B cell (primary cell): ENCODE data around the gene IPP. TPM values are rescaled to one million over a fixed set of nuclear protein-coding genes. Genes with fewer than 3 reads are reported as not detected.
"Not testable (repeated sequence)": the region's sequence is repeated elsewhere in the genome, so short reads cannot be mapped to it uniquely, and the experiment has no call there.

ENCODE experiments used
- ATAC-seq: fragments of 200-7000 bp; cut with Tn5 transposase; one replicate; pipeline ENCODE4 v1.10.0; 2021; ENCODE audit warnings: low read depth, mild to moderate bottlenecking, moderate number of reproducible peaks, moderate library complexity
- CTCF ChIA-PET: fragments of 350-600 bp; sonication (Branson Sonifier 250); formaldehyde crosslinking; loops from one replicate; lab custom pipeline; 2021; ENCODE audit warnings: antibody characterized with exemption, inconsistent platforms; lab: Charles Lee
- POLR2A ChIA-PET: fragments of 350-600 bp; sonication (Branson Sonifier 250); formaldehyde crosslinking; loops from one replicate; lab custom pipeline; 2021; ENCODE audit warnings: antibody characterized with exemption; lab: Charles Lee
- DNase-seq: peaks from one replicate; pipeline ENCODE4 v3.0.0; 2013
- H2AFZ ChIP-seq: 2 replicates; pipeline ENCODE4 v1.6.1; 2012; ENCODE audit warnings: mild to moderate bottlenecking, low read depth, low read length; ENCODE audit not compliant: insufficient read depth, poor library complexity, severe bottlenecking
- H3K27ac ChIP-seq, 2 donors: 1 replicate in 1 of 2; 2 replicates in 1 of 2; pipeline ENCODE4 v1.5.1; 2012 to 2013; ENCODE audit warnings: low read length in 2 of 2, mild to moderate bottlenecking in 2 of 2, moderate library complexity in 1 of 2
- H3K27me3 ChIP-seq, 4 experiments: fragments of 200-600 bp in 1 of 4; sonication (generic) in 1 of 4; replicated peaks in 1 of 4; 1 replicate in 2 of 4; 2 replicates in 2 of 4; pipeline versions ENCODE4 v1.6.1 to v1.7.0; 2013 to 2016; ENCODE audit warnings: low read length in 3 of 4, mild to moderate bottlenecking in 2 of 4, mixed read lengths in 1 of 4, moderate library complexity in 1 of 4; ENCODE audit not compliant: insufficient read depth in 4 of 4, control insufficient read depth in 3 of 4; ENCODE audit errors: control extremely low read depth in 1 of 4
- H3K36me3 ChIP-seq, 2 experiments: replicated peaks in 1 of 2; 1 replicate in 1 of 2; 2 replicates in 1 of 2; pipeline versions ENCODE4 v1.6.1 to v1.7.1; 2013; ENCODE audit warnings: low read length in 1 of 2; ENCODE audit not compliant: insufficient read depth in 2 of 2, control insufficient read depth in 1 of 2; ENCODE audit errors: control extremely low read depth in 1 of 2, extremely low read depth in 1 of 2
- H3K4me1 ChIP-seq, 2 donors: fragments of 200-600 bp in 1 of 2; sonication (generic) in 1 of 2; 1 replicate in 1 of 2; 2 replicates in 1 of 2; pipeline versions ENCODE4 v1.5.1 to v1.6.1; 2013 to 2017; ENCODE audit warnings: low read length in 2 of 2; ENCODE audit not compliant: control insufficient read depth in 2 of 2, insufficient read depth in 2 of 2
- H3K4me2 ChIP-seq: replicated peaks from 2 replicates; pipeline ENCODE3; 2012; ENCODE audit warnings: mild to moderate bottlenecking, low read depth, low read length; ENCODE audit not compliant: poor library complexity, severe bottlenecking
- H3K4me3 ChIP-seq, 5 experiments: fragments of 200-600 bp in 1 of 5; sonication (generic) in 1 of 5; 1 replicate in 3 of 5; 2 replicates in 2 of 5; pipeline versions ENCODE4 v1.5.1 to v1.7.0; 2011 to 2016; ENCODE audit warnings: low read length in 4 of 5, mild to moderate bottlenecking in 4 of 5, low read depth in 2 of 5, control low read depth in 1 of 5, moderate library complexity in 1 of 5; ENCODE audit not compliant: insufficient read depth in 1 of 5; ENCODE audit errors: control extremely low read depth in 1 of 5, extremely low read depth in 1 of 5
- H3K79me2 ChIP-seq: fragments of 200-600 bp; sonication (generic); one replicate; pipeline ENCODE4 v1.6.0; 2016; ENCODE audit warnings: low read length; ENCODE audit not compliant: control insufficient read depth, insufficient read depth
- H3K9ac ChIP-seq: fragments of 200-600 bp; sonication (generic); 2 replicates; pipeline ENCODE4 v1.6.1; 2017; ENCODE audit warnings: mild to moderate bottlenecking, low read length, moderate library complexity
- H3K9me3 ChIP-seq, 3 donors: one replicate each; pipeline versions ENCODE4 v1.6.1 to v1.7.1; 2013; ENCODE audit warnings: low read length in 2 of 3; ENCODE audit not compliant: control insufficient read depth in 2 of 3, insufficient read depth in 1 of 3; ENCODE audit errors: control extremely low read depth in 1 of 3
- H4K20me1 ChIP-seq: 2 replicates; pipeline ENCODE4 v1.6.0; 2012; ENCODE audit warnings: mild to moderate bottlenecking, low read length; ENCODE audit not compliant: insufficient read depth, control insufficient read depth, poor library complexity, severe bottlenecking
- H3K27ac Mint-ChIP-seq: one replicate; pipeline ENCODE4 v1.8.0; 2021; ENCODE audit warnings: mixed read lengths
- H3K27me3 Mint-ChIP-seq: one replicate; pipeline ENCODE4 v1.8.0; 2021; ENCODE audit warnings: mixed read lengths
- H3K4me1 Mint-ChIP-seq: one replicate; pipeline ENCODE4 v1.8.0; 2021; ENCODE audit warnings: mixed read lengths
- H3K4me3 Mint-ChIP-seq: one replicate; pipeline ENCODE4 v1.8.0; 2021; ENCODE audit warnings: mixed read lengths
- H3K9me3 Mint-ChIP-seq: one replicate; pipeline ENCODE4 v1.8.0; 2022; ENCODE audit warnings: mixed read lengths; ENCODE audit not compliant: insufficient read depth
- CTCF ChIP-seq: fragments of 200-600 bp; IDR thresholded peaks from one replicate; pipeline ENCODE4 v1.8.0; 2022; ENCODE audit warnings: antibody characterized with exemption, mild to moderate bottlenecking
- EZH2 ChIP-seq: IDR thresholded peaks from 2 replicates; pipeline ENCODE4 v1.6.1; 2012; ENCODE audit warnings: borderline replicate concordance, low read depth, mild to moderate bottlenecking, moderate library complexity, low read length; ENCODE audit not compliant: insufficient read depth, poor library complexity, severe bottlenecking
- WGBS: methylation state at CpG from one replicate; pipeline ENCODE4 v1.1.5; 2013; ENCODE audit warnings: missing lambda C conversion rate; ENCODE audit not compliant: insufficient coverage; 5-methylcytosine and 5-hydroxymethylcytosine counted together
- intact Hi-C: fragments of 100-400 bp; cut with micrococcal nuclease; formaldehyde crosslinking; loops from one replicate; pipeline ENCODE4 v1.10.0; 2022
- polyA plus RNA-seq: library from polyadenylated mRNA; depleted of rRNA; stranded (reverse); fragments of >200 nt; gene quantifications from 2 replicates; pipeline ENCODE4 v1.2.3, GENCODE V29; 2012
- total RNA-seq, 2 donors: library from RNA; stranded (reverse); fragments of 120-200 nt in 1 of 2; gene quantifications; 1 replicate in 1 of 2; 2 replicates in 1 of 2; pipeline versions ENCODE4 v1.2.3 to v1.2.4, GENCODE V29; 2013 to 2022

IPP gene
- total and polyA plus RNA-seq, 2 donors (not counting 1 experiment from before 2014, with no cell fraction given): 2.3 to 12.1 TPM

GRCh38 chr1:45746922-45747321 is 3.5 kb downstream of the IPP start:
- TF ChIP-seq EZH2: no peak
- no peak for TF ChIP-seq CTCF
- peaks cover 8 to 18% of the 10 kb centered on the region in 2 donors for H3K4me1 ChIP-seq
- H3K79me2 ChIP-seq: peaks cover 2% of the 10 kb centered on the region
- ATAC-seq: no peak
- H4K20me1 ChIP-seq: no peaks in the 10 kb centered on the region
- intact Hi-C loops: no loop called here
- no CpG with 5 or more reads among the region's 12 CpGs for WGBS
- H3K36me3 ChIP-seq: peaks cover under 1 to 9% of the 10 kb centered on the region in 2 experiments
- H3K27me3 Mint-ChIP-seq: no peaks in the 10 kb centered on the region
- ChIA-PET CTCF (interaction anchor here (1.0 kb wide), 1 partner anchor 63 kb away, joined by 3 read pairs; no protein-coding TSS in a partner anchor), POLR2A (interaction anchor here (0.6 kb wide), 1 partner anchor 286 kb away, joined by 3 read pairs; no protein-coding TSS in a partner anchor)
- no peaks in the 10 kb centered on the region for H3K27me3 ChIP-seq
- no peak overlapping the region for H3K9ac ChIP-seq
- H3K4me3 Mint-ChIP-seq: no peak overlapping the region
- DNase-seq: no peak
- H3K27ac Mint-ChIP-seq: no peak overlapping the region
- H3K9me3 ChIP-seq: no peaks in the 10 kb centered on the region
- no peak overlapping the region for H3K4me3 ChIP-seq
- H3K4me2 ChIP-seq: no peak overlapping the region
- H3K4me1 Mint-ChIP-seq: peaks cover 14% of the 10 kb centered on the region
- H3K9me3 Mint-ChIP-seq: no peaks in the 10 kb centered on the region
- H3K27ac ChIP-seq: no peak overlapping the region
- H2AFZ ChIP-seq: no peak overlapping the region

DNA sequence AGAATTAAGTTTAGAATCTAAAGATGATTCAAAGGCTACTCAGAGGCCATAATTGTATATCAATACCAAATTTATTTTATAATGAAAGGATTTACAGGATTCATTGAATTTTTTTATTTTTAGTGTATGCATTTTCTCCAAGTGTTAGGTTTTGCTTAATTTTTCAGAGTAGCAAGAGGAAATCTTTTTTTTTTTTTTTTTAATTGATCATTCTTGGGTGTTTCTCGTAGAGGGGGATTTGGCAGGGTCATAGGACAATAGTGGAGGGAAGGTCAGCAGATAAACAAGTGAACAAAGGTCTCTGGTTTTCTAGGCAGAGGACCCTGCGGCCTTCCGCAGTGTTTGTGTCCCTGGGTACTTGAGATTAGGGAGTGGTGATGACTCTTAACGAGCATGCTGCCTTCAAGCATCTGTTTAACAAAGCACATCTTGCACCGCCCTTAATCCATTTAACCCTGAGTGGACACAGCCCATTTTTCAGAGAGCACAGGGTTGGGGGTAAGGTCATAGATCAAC is 10.8 kb downstream of the IPP start:
- H3K27me3 ChIP-seq, H3K9me3 Mint-ChIP-seq, H3K9me3 ChIP-seq, ATAC-seq, H3K27ac ChIP-seq, H3K79me2 ChIP-seq, DNase-seq, H3K4me3 Mint-ChIP-seq, H3K27me3 Mint-ChIP-seq, H3K27ac Mint-ChIP-seq, H3K9ac ChIP-seq, H3K4me1 ChIP-seq, H2AFZ ChIP-seq, intact Hi-C loops, POLR2A ChIA-PET, H3K4me3 ChIP-seq, H3K4me2 ChIP-seq, H4K20me1 ChIP-seq, H3K4me1 Mint-ChIP-seq, CTCF ChIA-PET: not testable (repeated sequence)
- H3K36me3 ChIP-seq: peaks cover 7 to 15% of the 10 kb centered on the region in 2 experiments
- no CpG with 5 or more reads among the region's 5 CpGs for WGBS
